ENCODE measurements around the gene BCL2.

Gene BCL2

DNA sequence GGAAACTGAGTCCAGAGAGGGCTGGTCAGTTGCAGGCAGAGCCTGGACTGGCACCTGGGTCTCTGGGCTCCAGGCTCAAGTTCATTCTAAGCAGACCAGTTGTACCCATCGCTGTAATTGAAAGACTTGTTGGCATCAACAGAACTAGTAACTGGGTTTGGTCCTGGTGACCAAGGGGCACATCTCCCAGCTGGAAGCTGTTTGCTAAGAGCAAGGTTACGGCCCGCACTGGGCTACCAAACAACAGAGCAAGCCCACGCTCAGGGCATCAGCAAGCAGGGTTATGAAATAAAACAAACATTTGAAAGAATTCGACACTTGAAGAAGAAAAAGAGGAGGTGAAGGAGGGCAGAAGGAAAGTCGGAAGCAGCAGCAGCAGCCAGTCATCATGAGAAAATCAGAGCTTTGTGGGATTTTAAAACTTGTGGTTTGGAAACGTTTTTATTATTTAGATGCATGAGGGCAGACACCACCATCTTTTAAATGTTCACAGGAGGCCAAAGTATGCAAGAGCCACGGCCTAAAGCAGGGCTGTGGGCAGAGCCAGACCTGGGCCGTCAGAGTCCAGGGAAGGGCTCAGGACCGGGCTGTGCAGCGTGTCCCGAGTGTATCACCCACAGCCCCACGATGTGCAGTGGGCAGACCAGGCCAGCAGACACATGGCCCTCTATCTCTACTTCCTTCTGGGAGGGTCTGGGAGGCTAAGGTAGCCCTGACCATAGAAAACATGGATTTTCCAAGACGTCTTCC is 220.3 kb downstream of the BCL2 start:
- Histone ChIP-seq H3K27me3 (ENCODE audit: control insufficient read depth in 1 of 2, insufficient read depth in 2 of 2, low read length in 2 of 2) (no peaks in the 10 kb centered on the region), H3K36me3 (ENCODE audit: insufficient read depth, low read length) (no peaks in the 10 kb centered on the region), H3K4me1 (ENCODE audit: insufficient read depth, low read length) (peaks cover 30% of the 10 kb centered on the region), H3K9ac (ENCODE audit: low read length) (no peak overlapping the region), H3K4me3 (ENCODE audit: low read depth in 1 of 2, low read length in 2 of 2) (no peak overlapping the region), H3K27ac (ENCODE audit: low read depth, low read length) (no peak overlapping the region), H3K9me3 (ENCODE audit: low read length) (no peaks in the 10 kb centered on the region)

DNA sequence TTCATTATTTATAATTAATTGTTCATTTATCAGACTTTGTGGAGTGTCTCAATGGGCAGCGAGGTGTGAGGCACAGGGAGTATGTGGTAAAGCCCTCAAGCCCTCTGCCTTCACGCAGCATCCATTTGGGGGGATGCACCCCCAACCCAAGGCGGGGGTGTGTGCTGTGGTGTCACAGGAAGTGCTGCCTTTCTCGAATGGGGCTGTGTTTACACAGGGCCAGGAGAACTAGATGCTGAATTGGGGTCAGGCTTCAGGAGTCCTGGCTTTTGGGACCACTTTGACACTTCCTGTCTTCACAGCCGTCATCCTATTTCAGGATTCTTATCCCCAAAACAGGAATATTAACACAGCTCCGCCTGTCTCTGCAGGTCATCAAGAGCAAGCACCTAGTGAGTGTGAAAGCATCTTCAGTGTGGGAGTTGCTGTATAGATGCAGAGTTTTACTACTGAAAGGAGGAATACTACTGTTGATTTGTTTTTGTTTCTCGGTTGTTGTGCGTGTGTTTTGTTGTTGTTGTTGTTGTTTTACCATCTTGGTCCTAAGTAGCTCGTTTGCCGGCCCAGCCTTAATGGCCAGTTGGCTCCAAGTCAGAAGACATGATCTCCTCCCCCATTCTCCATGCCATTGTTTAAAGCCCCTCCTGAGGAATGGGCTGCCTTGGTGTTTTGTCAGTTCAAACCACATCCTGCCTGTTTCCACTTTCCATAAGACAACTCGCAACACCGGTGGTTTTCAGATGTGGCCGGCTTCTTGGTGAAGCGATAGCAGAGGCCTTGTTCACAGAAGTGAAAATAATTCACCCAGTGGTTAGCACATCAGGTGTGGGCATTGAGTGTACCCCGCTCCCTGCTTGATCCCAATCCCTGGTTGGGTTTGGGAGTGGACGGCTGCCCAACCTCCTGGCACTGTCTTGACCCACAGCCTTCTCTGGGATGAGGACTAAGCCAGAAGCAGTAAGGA is 221.3 kb downstream of the BCL2 start:
- Histone ChIP-seq H3K4me3 (ENCODE audit: low read depth in 1 of 2, low read length in 2 of 2) (no peak overlapping the region), H3K27me3 (ENCODE audit: control insufficient read depth in 1 of 2, insufficient read depth in 2 of 2, low read length in 2 of 2) (no peaks in the 10 kb centered on the region), H3K36me3 (ENCODE audit: insufficient read depth, low read length) (no peaks in the 10 kb centered on the region), H3K9ac (ENCODE audit: low read length) (no peak overlapping the region), H3K4me1 (ENCODE audit: insufficient read depth, low read length) (peaks cover 30% of the 10 kb centered on the region), H3K27ac (ENCODE audit: low read depth, low read length) (no peak overlapping the region), H3K9me3 (ENCODE audit: low read length) (no peaks in the 10 kb centered on the region)

DNA sequence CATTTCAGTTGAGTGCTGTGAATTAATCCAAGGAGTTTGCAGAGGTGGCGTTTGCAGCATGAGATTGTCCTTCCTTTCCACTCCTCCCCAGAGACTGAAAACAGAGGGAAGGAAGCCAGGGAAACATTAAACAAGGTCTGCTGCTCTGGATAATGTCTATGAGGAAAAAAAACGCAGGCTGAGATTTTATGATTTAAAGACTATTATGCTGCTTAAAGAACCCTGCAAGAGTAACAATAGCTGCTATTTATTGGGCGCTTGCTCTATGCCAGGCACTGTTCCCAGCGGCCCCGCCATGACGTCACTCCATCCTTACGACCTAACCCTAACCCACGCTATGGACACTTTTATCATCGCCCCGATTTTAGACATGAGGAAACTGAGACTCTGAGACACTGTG is 222.4 kb downstream of the BCL2 start:
- H3K27ac ChIP-seq (ENCODE audit: low read depth, low read length): no peak overlapping the region
- no peak overlapping the region for H3K9ac ChIP-seq (ENCODE audit: low read length)
- H3K36me3 ChIP-seq (ENCODE audit: insufficient read depth, low read length): no peaks in the 10 kb centered on the region
- no peak overlapping the region for H3K4me3 ChIP-seq (ENCODE audit: low read depth in 1 of 2, low read length in 2 of 2)
- no peaks in the 10 kb centered on the region for H3K9me3 ChIP-seq (ENCODE audit: low read length)
- no peaks in the 10 kb centered on the region for H3K27me3 ChIP-seq (ENCODE audit: control insufficient read depth in 1 of 2, insufficient read depth in 2 of 2, low read length in 2 of 2)
- H3K4me1 ChIP-seq (ENCODE audit: insufficient read depth, low read length): peaks cover 30% of the 10 kb centered on the region

GRCh38 chr18:63096327-63096874 is 223.2 kb downstream of the BCL2 start:
- Histone ChIP-seq H3K27ac (ENCODE audit: low read depth, low read length) (no peak overlapping the region), H3K4me3 (ENCODE audit: low read depth in 1 of 2, low read length in 2 of 2) (no peak overlapping the region), H3K27me3 (ENCODE audit: control insufficient read depth in 1 of 2, insufficient read depth in 2 of 2, low read length in 2 of 2) (no peaks in the 10 kb centered on the region), H3K4me1 (ENCODE audit: insufficient read depth, low read length) (peaks cover 32% of the 10 kb centered on the region), H3K9ac (ENCODE audit: low read length) (no peak overlapping the region), H3K36me3 (ENCODE audit: insufficient read depth, low read length) (no peaks in the 10 kb centered on the region), H3K9me3 (ENCODE audit: low read length) (no peaks in the 10 kb centered on the region)

DNA sequence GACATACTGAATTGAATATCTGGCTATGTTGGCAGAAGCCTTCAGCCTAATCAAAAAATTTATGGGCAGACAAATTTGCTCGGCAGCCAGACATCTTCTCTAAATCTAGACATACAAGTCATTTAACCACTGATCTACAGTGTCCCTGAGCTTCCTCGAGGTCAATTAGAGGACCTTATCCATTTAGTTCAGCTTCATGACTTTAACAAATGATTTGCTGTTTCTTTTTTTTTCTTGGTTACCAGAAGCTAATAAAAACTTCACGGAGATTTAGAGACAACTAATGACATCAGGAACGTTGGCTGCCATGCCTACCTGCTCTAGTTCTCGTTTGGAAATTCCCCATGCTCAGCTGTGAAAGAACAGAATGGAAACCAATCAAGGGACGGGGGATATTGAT is 223.8 kb downstream of the BCL2 start:
- Histone ChIP-seq H3K9me3 (ENCODE audit: low read length) (no peaks in the 10 kb centered on the region), H3K4me3 (ENCODE audit: low read depth in 1 of 2, low read length in 2 of 2) (no peak overlapping the region), H3K4me1 (ENCODE audit: insufficient read depth, low read length) (peaks cover 38% of the 10 kb centered on the region), H3K9ac (ENCODE audit: low read length) (no peak overlapping the region), H3K27ac (ENCODE audit: low read depth, low read length) (no peak overlapping the region), H3K27me3 (ENCODE audit: control insufficient read depth in 1 of 2, insufficient read depth in 2 of 2, low read length in 2 of 2) (no peaks in the 10 kb centered on the region), H3K36me3 (ENCODE audit: insufficient read depth, low read length) (no peaks in the 10 kb centered on the region)

DNA sequence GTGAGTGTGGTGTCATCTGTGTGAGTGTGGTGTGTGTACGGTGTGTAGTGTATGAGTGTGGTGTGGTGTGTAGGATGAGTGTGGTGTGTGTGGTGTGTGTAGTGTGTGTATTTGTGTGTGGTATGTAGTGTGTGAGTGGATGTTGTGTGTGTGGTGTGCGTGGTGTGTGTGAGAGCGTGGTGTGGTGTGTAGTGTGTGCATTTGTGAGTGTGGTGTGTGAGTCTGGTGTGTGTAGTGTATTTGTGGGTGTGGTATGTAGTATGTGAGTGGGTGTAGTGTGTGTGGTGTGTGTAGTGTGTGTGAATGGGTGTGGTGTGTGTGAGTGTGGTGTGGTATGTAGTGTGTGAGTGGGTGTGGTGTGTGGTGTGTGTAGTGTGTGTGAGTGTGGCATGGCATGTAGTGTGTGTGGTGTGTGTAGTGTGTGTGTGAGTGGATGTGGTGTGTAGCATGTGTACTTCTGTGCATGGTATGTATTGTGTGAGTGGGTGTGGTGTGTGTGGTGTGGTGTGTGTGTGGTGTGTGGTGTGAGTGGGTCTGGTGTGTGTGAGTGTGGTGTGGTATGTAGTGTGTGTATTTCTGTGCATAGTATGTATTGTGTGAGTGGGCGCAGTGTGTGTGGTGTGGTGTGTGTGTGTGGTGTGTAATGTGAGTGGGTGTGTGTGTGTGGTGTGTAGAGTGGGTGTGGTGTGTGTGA is 227.8 kb downstream of the BCL2 start:
- H3K9me3 ChIP-seq (ENCODE audit: low read length): no peaks in the 10 kb centered on the region
- H3K36me3 ChIP-seq (ENCODE audit: insufficient read depth, low read length): no peaks in the 10 kb centered on the region
- H3K4me1 ChIP-seq (ENCODE audit: insufficient read depth, low read length): peaks cover 41% of the 10 kb centered on the region
- no peaks in the 10 kb centered on the region for H3K27me3 ChIP-seq (ENCODE audit: control insufficient read depth in 1 of 2, insufficient read depth in 2 of 2, low read length in 2 of 2)
- no peak overlapping the region for H3K27ac ChIP-seq (ENCODE audit: low read depth, low read length)
- no peak overlapping the region for H3K9ac ChIP-seq (ENCODE audit: low read length)
- no peak overlapping the region for H3K4me3 ChIP-seq (ENCODE audit: low read depth in 1 of 2, low read length in 2 of 2)

- Histone ChIP-seq H3K27ac (ENCODE audit: low read depth, low read length) (peak overlapping the region; percentile 48), H3K9ac (ENCODE audit: low read length) (no peak overlapping the region), H3K9me3 (ENCODE audit: low read length) (no peaks in the 10 kb centered on the region), H3K4me3 (ENCODE audit: low read depth in 1 of 2, low read length in 2 of 2) (no peak overlapping the region), H3K36me3 (ENCODE audit: insufficient read depth, low read length) (no peaks in the 10 kb centered on the region), H3K4me1 (ENCODE audit: insufficient read depth, low read length) (peaks cover 26% of the 10 kb centered on the region), H3K27me3 (ENCODE audit: control insufficient read depth in 1 of 2, insufficient read depth in 2 of 2, low read length in 2 of 2) (no peaks in the 10 kb centered on the region)
Observed at GRCh38 chr18:63090334-63090733, 229.2 kb downstream of the BCL2 start.

DNA sequence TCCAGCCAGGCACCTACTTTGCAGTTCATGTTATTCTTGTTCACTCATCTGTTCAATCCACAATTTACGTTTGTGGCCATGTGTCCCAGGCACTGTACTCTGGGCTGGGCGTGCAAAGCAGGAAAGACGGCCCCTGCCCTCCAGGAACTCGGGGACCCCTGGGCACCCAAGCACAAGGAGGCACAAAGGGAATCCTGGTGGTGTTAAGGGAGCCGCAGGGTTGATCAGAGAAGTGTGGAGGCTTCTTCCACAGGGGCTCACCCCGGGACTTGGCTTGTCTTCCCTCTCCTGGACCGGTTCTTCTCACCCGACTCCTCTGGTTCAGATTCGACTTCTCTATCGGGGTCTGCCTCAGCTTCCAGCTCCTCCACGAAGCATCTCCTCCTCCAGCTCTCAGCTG is 230.5 kb downstream of the BCL2 start:
- Histone ChIP-seq H3K4me1 (ENCODE audit: insufficient read depth, low read length) (peaks cover 25% of the 10 kb centered on the region), H3K27me3 (ENCODE audit: control insufficient read depth in 1 of 2, insufficient read depth in 2 of 2, low read length in 2 of 2) (no peaks in the 10 kb centered on the region), H3K27ac (ENCODE audit: low read depth, low read length) (no peak overlapping the region), H3K9me3 (ENCODE audit: low read length) (no peaks in the 10 kb centered on the region), H3K36me3 (ENCODE audit: insufficient read depth, low read length) (no peaks in the 10 kb centered on the region), H3K4me3 (ENCODE audit: low read depth in 1 of 2, low read length in 2 of 2) (no peak overlapping the region), H3K9ac (ENCODE audit: low read length) (no peak overlapping the region)

DNA sequence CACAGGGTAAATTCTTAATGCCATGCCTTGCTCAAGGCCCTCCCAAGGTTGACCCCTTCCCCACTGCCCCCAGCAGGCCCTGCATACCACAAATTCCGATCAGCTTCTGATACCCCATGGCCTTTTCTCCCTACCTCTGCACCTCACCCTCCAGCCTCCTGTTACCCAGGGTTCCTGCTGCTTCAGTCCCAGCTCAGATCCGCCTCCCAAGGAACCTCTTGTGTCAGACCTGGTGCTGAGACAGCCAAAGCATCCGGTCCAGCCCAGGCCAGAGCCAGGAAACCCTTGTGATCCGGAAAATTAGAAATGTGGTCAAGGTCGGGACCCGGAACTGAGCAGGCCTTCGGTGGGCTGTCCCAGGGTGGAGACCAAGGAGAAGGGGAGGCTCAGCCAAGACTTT is 231.3 kb downstream of the BCL2 start:
- H3K27ac ChIP-seq (ENCODE audit: low read depth, low read length): no peak overlapping the region
- no peaks in the 10 kb centered on the region for H3K27me3 ChIP-seq (ENCODE audit: control insufficient read depth in 1 of 2, insufficient read depth in 2 of 2, low read length in 2 of 2)
- no peaks in the 10 kb centered on the region for H3K36me3 ChIP-seq (ENCODE audit: insufficient read depth, low read length)
- no peak overlapping the region for H3K9ac ChIP-seq (ENCODE audit: low read length)
- H3K4me1 ChIP-seq (ENCODE audit: insufficient read depth, low read length): peaks cover 25% of the 10 kb centered on the region
- no peaks in the 10 kb centered on the region for H3K9me3 ChIP-seq (ENCODE audit: low read length)
- H3K4me3 ChIP-seq (ENCODE audit: low read depth in 1 of 2, low read length in 2 of 2): no peak overlapping the region

- Histone ChIP-seq H3K9ac (ENCODE audit: low read length) (no peak overlapping the region), H3K4me3 (ENCODE audit: low read depth in 1 of 2, low read length in 2 of 2) (no peak overlapping the region), H3K27me3 (ENCODE audit: control insufficient read depth in 1 of 2, insufficient read depth in 2 of 2, low read length in 2 of 2) (no peaks in the 10 kb centered on the region), H3K36me3 (ENCODE audit: insufficient read depth, low read length) (no peaks in the 10 kb centered on the region), H3K27ac (ENCODE audit: low read depth, low read length) (no peak overlapping the region), H3K9me3 (ENCODE audit: low read length) (no peaks in the 10 kb centered on the region), H3K4me1 (ENCODE audit: insufficient read depth, low read length) (peaks cover 25% of the 10 kb centered on the region)
Observed at GRCh38 chr18:63087421-63088230, 231.9 kb downstream of the BCL2 start.

All from muscle layer of colon (tissue), 2 donors.